Epithelial cell of esophagus (primary cell): Measurements from ENCODE around the gene CLIC1.

ENCODE experiments used
- DNase-seq: peaks from one replicate; pipeline ENCODE4 v3.0.0; 2010; ENCODE audit warnings: low read depth
- H3K4me3 ChIP-seq: 2 replicates; pipeline ENCODE4 v1.5.1; 2011; ENCODE audit warnings: mild to moderate bottlenecking, low read length, control low read depth
- TF ChIP-seq, protein P1 (sequence below): IDR thresholded peaks from 2 replicates; pipeline ENCODE4 v1.5.1; 2011; ENCODE audit warnings: low read depth, mild to moderate bottlenecking, low read length, control low read depth, inconsistent platforms; ENCODE audit not compliant: insufficient read depth; ENCODE audit errors: missing control alignments

The CLIC1 gene

GRCh38 chr6:31733734-31734133 lies 2.6 kb downstream of the CLIC1 start:
- TF ChIP-seq, protein P1, sequence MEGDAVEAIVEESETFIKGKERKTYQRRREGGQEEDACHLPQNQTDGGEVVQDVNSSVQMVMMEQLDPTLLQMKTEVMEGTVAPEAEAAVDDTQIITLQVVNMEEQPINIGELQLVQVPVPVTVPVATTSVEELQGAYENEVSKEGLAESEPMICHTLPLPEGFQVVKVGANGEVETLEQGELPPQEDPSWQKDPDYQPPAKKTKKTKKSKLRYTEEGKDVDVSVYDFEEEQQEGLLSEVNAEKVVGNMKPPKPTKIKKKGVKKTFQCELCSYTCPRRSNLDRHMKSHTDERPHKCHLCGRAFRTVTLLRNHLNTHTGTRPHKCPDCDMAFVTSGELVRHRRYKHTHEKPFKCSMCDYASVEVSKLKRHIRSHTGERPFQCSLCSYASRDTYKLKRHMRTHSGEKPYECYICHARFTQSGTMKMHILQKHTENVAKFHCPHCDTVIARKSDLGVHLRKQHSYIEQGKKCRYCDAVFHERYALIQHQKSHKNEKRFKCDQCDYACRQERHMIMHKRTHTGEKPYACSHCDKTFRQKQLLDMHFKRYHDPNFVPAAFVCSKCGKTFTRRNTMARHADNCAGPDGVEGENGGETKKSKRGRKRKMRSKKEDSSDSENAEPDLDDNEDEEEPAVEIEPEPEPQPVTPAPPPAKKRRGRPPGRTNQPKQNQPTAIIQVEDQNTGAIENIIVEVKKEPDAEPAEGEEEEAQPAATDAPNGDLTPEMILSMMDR = no peak
- DNase-seq = no peak
- peak overlapping the region; percentile 100 for H3K4me3 ChIP-seq

DNA sequence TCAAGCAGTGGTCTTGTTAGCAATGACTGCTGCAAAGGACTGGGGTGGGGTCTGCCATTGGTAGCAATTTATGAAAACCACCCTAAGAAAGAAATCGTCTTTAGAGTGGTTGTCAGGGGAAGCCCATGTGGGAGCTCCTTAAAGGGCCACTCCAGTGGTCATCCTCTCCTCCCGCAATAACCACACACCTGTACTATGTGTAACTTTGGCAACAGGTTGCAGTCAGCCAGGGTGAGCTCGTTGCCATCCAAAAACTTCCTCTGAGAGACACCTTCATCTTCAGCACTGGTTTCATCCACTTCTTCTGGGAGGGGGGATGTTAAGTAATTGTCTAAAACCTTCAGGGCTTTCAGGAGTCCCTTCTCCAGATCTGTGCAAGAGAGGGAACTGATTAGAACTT lies 4.3 kb downstream of the CLIC1 start:
- TF ChIP-seq, protein P1 = no peak
- no peak overlapping the region for H3K4me3 ChIP-seq
- no peak for DNase-seq

- no peak overlapping the region for H3K4me3 ChIP-seq
- TF ChIP-seq, protein P1 = no peak
These were observed 5.7 kb downstream of the CLIC1 start for GRCh38 chr6:31730631-31731086.

DNA sequence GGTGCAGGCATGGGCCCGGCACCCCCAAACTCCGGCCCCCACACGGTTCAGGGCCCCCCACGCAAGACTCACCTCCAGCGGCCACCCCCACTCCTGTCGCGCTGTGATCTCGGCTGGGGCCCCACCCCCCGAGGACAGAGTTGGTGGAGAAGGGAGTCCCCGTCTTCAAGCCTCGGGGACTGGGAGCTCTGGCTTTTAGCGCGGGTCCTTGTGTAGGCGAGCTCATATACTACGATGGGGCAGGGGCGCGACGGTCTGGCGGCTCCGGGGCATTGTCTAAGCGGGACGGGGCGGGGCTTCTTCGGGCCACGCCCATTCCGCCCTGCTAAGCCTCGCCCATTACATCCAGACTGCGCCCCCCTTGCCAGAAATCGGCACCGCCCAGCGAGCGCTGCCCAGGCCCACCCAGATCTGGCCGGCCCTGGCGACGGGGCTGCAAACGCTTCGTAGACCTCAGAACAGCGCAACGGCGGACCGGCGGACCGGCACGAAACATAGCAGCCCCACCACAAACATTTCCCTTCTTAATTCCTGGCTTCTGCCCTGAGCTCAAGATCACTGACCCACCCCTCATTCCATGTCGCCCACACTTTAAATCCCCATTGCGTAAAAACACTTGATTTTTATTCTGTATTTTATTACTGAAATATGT lies 6.2 kb downstream of the CLIC1 start:
- H3K4me3 ChIP-seq = peak overlapping the region; percentile 66
- DNase-seq = peak; percentile 69
- TF ChIP-seq, protein P1 = no peak

More at GRCh38 chr6:31730631-31731086, 5.7 kb downstream of the CLIC1 start:
- no peak for DNase-seq

- H3K4me3 ChIP-seq = peak overlapping the region; percentile 66
- TF ChIP-seq, protein P1 = no peak
- peak; percentile 81 for DNase-seq
These were observed 6.8 kb downstream of the CLIC1 start for GRCh38 chr6:31729515-31729978.

- peak within 1 kb of the TSS; percentile 66 for H3K4me3 ChIP-seq
- DNase-seq = no peak
- TF ChIP-seq, protein P1 = peak; percentile 57
These were observed 7.4 kb downstream of the CLIC1 start, which contains the start of gene DDAH2 for GRCh38 chr6:31728767-31729514. DDAH2 (minus strand) TSS chr6:31729299; CDS start chr6:31729161, 138 bp downstream.
